Activated CD8-positive, alpha-beta T cell treated with anti-CD3 and anti-CD28 coated beads, Interleukin-2, amount 10 ng/mL, durations not matched to agents 7 days and 5 days (primary cell): ENCODE measurements around the gene TPM1. TPM values are rescaled to one million over a fixed set of nuclear protein-coding genes. Genes with fewer than 3 reads are reported as not detected.

Experiments used
- ATAC-seq: fragments of 150-1000 bp; cut with Tn5 transposase; one replicate; pipeline ENCODE4 v1.10.0; 2021; ENCODE audit warnings: moderate library complexity
- CTCF ChIA-PET: fragments of 350-600 bp; sonication (Branson Sonifier 250); formaldehyde crosslinking; loops from one replicate; lab custom pipeline; 2021; ENCODE audit warnings: antibody characterized with exemption; lab: Charles Lee
- POLR2A ChIA-PET: fragments of 350-600 bp; sonication (Branson Sonifier 250); formaldehyde crosslinking; loops from one replicate; lab custom pipeline; 2021; ENCODE audit warnings: antibody characterized with exemption; lab: Charles Lee
- DNase-seq: peaks from one replicate; pipeline ENCODE4 v3.0.0-alpha.2; 2020
- H3K27ac Mint-ChIP-seq: one replicate; pipeline ENCODE4 v1.8.0; 2021; ENCODE audit warnings: mild to moderate bottlenecking, mixed read lengths
- H3K27me3 Mint-ChIP-seq: one replicate; pipeline ENCODE4 v1.8.0; 2021; ENCODE audit warnings: low read depth, mixed read lengths
- H3K36me3 Mint-ChIP-seq: one replicate; pipeline ENCODE4 v1.8.0; 2021; ENCODE audit warnings: low read depth, mixed read lengths
- H3K4me1 Mint-ChIP-seq: one replicate; pipeline ENCODE4 v1.8.0; 2021; ENCODE audit warnings: low read depth, mixed read lengths
- H3K4me3 Mint-ChIP-seq: one replicate; pipeline ENCODE4 v1.8.0; 2021; ENCODE audit warnings: mild to moderate bottlenecking, mixed read lengths
- H3K9me3 Mint-ChIP-seq: one replicate; pipeline ENCODE4 v1.8.0; 2022; ENCODE audit warnings: mixed read lengths; ENCODE audit not compliant: insufficient read depth
- total RNA-seq, 2 experiments: library from RNA; stranded (reverse); gene quantifications; one replicate each; pipeline ENCODE4 v1.2.3, GENCODE V29; 2021

The TPM1 gene
- total RNA-seq, 2 experiments from 2014 or later: 7.4 to 7.8 TPM

DNA sequence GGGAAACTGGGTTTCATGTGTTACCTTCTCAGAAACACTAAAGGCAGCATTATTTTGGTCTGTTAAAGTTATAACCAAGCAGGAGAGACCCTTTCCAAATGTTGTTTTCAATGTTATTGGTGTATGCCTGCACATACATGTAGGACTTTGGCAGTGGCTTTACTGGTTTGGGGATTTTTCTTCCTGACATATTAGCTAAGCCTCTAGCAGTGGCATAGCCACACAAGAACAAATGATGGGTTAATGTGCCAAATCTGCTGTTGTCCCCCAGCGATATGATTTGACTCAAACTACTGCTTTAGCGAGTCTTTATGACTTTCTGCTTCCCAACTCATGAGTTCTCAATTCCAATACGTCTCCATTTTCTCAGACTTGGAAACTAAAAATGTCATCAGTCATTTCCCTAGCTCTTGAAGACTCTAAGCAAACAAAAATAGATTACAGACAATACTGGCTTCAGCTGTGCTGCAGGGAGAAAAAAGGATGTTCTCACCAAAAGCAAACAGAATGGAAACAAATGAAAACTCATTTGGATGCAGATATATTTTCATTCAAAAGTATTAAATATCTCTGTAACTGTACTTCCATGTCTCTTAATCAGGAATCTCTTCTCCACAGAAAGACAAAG is 29.6 kb downstream of the TPM1 start:
- DNase-seq (no peak), ATAC-seq (no peak)
- no peak overlapping the region for H3K4me3 Mint-ChIP-seq
- H3K4me1 Mint-ChIP-seq: peaks cover 12% of the 10 kb centered on the region
- ChIA-PET CTCF (interaction anchor here (1.1 to 1.5 kb wide), 2 partner anchors 22 to 24 kb away, joined by 4 to 11 read pairs; no protein-coding TSS in a partner anchor), POLR2A (no interaction called here)
- no peaks in the 10 kb centered on the region for H3K36me3 Mint-ChIP-seq
- no peak overlapping the region for H3K27ac Mint-ChIP-seq
- H3K9me3 Mint-ChIP-seq: no peaks in the 10 kb centered on the region
- peaks cover 6% of the 10 kb centered on the region for H3K27me3 Mint-ChIP-seq

GRCh38 chr15:63072809-63073277 is 30.3 kb downstream of the TPM1 start:
- Mint-ChIP-seq H3K9me3 (no peaks in the 10 kb centered on the region), H3K36me3 (no peaks in the 10 kb centered on the region), H3K4me1 (peaks cover 12% of the 10 kb centered on the region), H3K27me3 (peaks cover 9% of the 10 kb centered on the region), H3K4me3 (no peak overlapping the region), H3K27ac (no peak overlapping the region)
- POLR2A ChIA-PET: no interaction called here
- ATAC-seq (no peak), DNase-seq (no peak)
- CTCF ChIA-PET: interaction anchor here (1.1 to 1.5 kb wide), 2 partner anchors 21 to 25 kb away, joined by 4 to 11 read pairs; no protein-coding TSS in a partner anchor

DNA sequence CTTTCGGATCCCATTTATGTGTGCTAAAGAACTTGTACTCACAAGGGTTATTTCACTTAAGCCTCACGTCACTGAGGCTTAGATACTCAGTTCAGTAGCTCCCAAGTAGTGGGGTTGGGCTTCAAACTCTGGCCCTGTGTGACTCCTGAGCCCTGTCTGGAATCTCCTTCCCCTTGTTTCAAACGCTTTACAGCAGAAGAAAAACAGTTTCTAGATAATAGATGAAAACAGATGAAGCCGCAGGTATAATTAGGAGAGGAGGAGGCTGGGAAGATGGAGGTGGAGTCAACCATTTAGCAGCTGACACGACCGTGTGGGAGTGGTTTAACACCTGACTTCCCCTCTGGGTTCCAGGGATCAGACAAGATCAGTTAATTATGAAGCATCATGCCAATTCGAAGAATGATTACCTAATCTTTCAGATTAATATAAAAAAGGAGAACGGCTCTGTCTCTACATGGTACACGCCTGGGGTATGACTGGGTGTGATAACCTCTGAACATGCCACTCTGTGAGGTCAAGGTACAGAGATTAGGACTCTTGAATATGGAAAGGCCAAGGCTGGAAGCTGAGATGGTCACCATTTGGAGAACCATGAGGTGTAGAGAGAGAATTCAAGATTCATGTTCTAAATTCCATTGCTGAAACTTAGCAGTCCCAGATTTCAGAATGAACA is 31.1 kb downstream of the TPM1 start:
- Mint-ChIP-seq H3K9me3 (no peaks in the 10 kb centered on the region), H3K27ac (no peak overlapping the region)
- CTCF ChIA-PET: interaction anchor here (1.5 kb wide), 1 partner anchor 26 kb away, joined by 11 read pairs; no protein-coding TSS in a partner anchor

DNA sequence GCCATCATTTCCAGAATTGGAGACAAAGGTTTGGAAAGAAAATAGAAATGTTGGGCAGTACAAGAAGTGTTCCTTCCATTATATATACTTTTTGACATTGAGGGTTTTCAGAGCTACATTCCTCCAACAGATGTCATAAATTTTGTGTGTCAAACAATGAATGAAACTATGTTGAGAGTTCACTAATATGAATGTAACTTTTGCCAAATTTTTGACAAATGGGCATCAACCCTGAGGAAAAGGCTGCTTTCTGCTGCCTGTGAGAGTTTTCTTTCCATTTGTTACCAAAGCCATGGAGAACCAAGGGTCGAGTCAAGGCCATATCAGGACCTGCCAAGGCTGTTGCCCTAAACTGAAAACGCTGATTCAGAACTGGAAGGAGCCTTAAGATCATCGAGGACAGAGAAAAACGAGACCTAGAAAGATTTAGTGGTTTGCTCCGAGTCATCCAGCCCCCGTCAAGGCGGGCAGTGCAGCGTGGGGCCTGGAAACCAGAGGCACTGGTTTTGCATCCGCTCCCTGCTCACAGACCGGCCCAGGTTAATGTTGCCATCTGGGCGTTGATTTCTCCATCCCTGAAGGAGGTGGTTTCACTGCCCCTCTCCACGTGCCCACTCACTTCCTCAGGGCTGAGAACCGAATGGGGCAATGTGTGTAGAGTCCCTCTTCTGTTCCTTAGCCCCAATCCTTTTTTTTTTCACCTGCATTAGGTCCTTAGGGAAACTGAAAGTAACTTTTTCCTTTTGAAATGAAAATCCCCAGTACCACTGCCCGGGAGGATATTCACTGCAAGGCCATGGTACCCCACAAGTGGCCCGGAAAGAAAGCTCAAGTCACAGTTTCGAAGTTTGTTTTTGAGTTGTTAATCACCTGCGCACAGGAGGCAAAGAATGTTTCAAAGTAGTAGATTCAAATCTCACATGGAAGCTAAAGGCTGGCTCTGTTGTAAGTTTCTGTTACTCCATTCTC is 32.8 kb downstream of the TPM1 start:
- CTCF ChIA-PET: interaction anchor here (0.7 to 1.9 kb wide), 3 partner anchors 19 to 141 kb away, joined by 3 to 6 read pairs (median 5); no protein-coding TSS in a partner anchor
- Mint-ChIP-seq H3K27me3 (peaks cover 14% of the 10 kb centered on the region), H3K27ac (peak overlapping the region; percentile 23), H3K9me3 (no peaks in the 10 kb centered on the region), H3K36me3 (no peaks in the 10 kb centered on the region), H3K4me3 (no peak overlapping the region), H3K4me1 (peaks cover 12% of the 10 kb centered on the region)
- ATAC-seq: no peak
- DNase-seq: no peak
- POLR2A ChIA-PET: no interaction called here

More for the DNA sequence above, 31.1 kb downstream of the TPM1 start:
- no peak overlapping the region for H3K4me3 Mint-ChIP-seq
- H3K27me3 Mint-ChIP-seq: peaks cover 10% of the 10 kb centered on the region
- POLR2A ChIA-PET: no interaction called here
- ATAC-seq (no peak), DNase-seq (no peak)
- no peaks in the 10 kb centered on the region for H3K36me3 Mint-ChIP-seq
- H3K4me1 Mint-ChIP-seq: peaks cover 12% of the 10 kb centered on the region

DNA sequence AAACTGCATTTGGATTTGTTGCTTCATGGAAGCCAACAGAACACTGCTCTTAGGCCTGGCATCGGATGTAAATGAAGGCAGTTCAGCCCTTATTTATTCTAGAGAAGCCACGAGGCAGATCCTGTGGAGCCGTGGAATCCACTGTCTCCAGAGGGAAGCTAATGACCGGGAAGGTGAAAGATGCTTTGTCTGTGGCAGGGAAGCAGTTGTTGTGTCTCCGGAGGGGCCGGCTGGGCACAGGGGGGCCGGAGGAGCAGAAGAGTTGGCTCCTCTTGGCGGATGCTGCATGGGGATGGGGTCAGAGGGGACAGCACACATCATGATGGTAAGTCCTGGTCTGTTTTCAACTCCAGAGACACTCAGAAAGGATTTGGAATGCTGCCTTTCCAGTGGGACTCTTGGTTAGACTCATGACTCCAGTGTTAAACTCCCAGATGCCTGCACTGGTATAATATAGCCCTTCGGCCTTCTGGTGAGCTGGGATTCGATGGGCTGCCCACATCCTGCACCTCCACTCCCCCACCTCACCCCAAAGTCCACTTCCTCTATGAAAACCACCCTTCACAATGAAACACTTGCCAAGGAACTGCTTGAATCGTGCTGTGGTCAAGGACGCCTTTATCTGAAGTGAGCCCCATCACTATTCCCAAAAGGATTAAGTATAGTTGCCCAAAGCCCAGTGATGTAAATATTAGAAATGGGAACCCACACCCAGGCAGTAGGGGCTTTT is 33.6 kb downstream of the TPM1 start:
- Mint-ChIP-seq H3K27ac (no peak overlapping the region), H3K4me3 (no peak overlapping the region), H3K27me3 (peaks cover 14% of the 10 kb centered on the region), H3K4me1 (peaks cover 12% of the 10 kb centered on the region), H3K36me3 (no peaks in the 10 kb centered on the region), H3K9me3 (no peaks in the 10 kb centered on the region)
- DNase-seq (no peak), ATAC-seq (no peak)
- POLR2A ChIA-PET: no interaction called here
- CTCF ChIA-PET: interaction anchor here (1.3 to 1.9 kb wide), 2 partner anchors 18 to 29 kb away, joined by 3 to 6 read pairs; no protein-coding TSS in a partner anchor

DNA sequence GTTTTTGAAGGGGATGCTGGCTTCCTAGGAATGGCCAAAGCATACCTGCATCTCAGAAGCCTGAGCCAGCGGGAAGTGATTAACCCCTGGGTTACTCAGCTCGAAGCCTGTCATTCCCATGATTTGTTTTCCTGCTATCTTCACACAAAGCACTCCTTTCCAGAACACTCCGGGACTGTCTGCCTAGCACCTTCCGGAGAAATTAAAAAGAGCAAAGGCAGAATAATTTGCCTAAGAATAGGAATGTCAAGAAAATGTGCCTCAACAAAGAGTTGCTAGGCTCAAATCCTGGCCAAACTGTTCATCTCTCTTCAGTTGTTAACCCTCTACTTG is 34.1 kb downstream of the TPM1 start:
- no peak overlapping the region for H3K27ac Mint-ChIP-seq

DNA sequence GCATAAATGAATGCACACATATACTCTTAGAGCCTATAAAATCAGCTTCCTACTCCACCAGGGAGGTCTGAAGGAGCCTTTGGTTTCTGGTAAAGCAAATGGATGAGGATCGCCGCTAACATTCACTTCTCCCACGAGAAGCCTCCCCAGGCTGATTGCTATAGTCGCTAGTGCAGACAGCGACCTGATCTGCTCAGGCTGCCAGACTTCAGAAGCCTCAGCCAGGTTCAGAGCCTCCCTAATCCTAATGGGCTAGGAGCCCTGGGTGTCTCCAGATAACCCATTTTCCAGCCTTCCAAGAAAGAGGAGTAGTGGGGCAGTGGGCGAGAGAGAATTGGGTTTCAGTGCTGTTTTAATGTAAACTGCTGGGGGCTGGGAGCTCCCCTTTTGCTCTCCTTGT is 35.4 kb downstream of the TPM1 start:
- Mint-ChIP-seq H3K27me3 (peaks cover 14% of the 10 kb centered on the region), H3K36me3 (no peaks in the 10 kb centered on the region), H3K4me1 (peaks cover 12% of the 10 kb centered on the region), H3K9me3 (no peaks in the 10 kb centered on the region), H3K27ac (no peak overlapping the region), H3K4me3 (no peak overlapping the region)
- no peak for DNase-seq
- CTCF ChIA-PET: interaction anchor here (1.0 kb wide), 2 partner anchors 30 to 39 kb away, joined by 3 to 4 read pairs; no protein-coding TSS in a partner anchor
- no peak for ATAC-seq
- POLR2A ChIA-PET: no interaction called here

More for the DNA sequence above, 34.1 kb downstream of the TPM1 start:
- ChIA-PET CTCF (interaction anchor here (1.3 kb wide), 1 partner anchor 18 kb away, joined by 3 read pairs; no protein-coding TSS in a partner anchor), POLR2A (no interaction called here)
- Mint-ChIP-seq H3K36me3 (no peaks in the 10 kb centered on the region), H3K27me3 (peaks cover 14% of the 10 kb centered on the region), H3K4me1 (peaks cover 12% of the 10 kb centered on the region), H3K4me3 (no peak overlapping the region), H3K9me3 (no peaks in the 10 kb centered on the region)
- DNase-seq (no peak), ATAC-seq (no peak)

DNA sequence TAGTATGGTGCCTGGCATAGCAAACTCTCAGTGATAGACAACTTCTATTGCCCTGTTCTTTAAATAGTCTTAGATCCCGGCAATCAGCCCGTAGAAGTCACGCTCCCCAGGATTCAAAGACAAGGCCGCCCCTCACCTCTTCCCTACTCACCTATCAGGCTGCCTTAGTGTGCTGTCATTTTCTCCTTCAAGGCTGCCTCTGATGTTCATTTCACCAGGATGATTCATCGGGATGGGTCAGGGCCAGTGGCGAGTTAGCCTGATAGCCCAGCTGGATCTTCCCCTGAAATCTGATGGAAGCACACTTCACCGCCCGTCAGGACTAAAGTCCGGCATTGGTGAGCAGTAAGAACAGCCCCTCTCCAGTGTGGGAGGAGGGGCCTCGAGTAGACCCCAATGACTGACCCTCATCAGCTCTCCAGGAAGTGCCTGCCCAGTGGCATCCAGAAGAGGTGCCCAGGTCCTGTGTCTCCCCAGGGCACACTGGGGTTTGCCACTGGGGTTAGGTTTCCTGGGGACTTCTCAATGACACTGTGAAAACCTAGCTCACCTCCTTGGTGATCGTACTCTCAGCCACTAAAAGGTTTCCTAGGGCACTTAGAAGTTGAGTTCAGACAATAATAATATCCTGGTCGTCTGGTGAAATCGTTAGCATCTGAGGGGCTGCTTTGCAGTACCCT is 37.5 kb downstream of the TPM1 start:
- ChIA-PET POLR2A (no interaction called here), CTCF (no interaction called here)
- no peaks in the 10 kb centered on the region for H3K36me3 Mint-ChIP-seq
- peaks cover 12% of the 10 kb centered on the region for H3K4me1 Mint-ChIP-seq
- no peaks in the 10 kb centered on the region for H3K9me3 Mint-ChIP-seq
- no peak for ATAC-seq
- no peak overlapping the region for H3K27ac Mint-ChIP-seq
- no peak overlapping the region for H3K4me3 Mint-ChIP-seq
- DNase-seq: no peak
- peaks cover 8% of the 10 kb centered on the region for H3K27me3 Mint-ChIP-seq

DNA sequence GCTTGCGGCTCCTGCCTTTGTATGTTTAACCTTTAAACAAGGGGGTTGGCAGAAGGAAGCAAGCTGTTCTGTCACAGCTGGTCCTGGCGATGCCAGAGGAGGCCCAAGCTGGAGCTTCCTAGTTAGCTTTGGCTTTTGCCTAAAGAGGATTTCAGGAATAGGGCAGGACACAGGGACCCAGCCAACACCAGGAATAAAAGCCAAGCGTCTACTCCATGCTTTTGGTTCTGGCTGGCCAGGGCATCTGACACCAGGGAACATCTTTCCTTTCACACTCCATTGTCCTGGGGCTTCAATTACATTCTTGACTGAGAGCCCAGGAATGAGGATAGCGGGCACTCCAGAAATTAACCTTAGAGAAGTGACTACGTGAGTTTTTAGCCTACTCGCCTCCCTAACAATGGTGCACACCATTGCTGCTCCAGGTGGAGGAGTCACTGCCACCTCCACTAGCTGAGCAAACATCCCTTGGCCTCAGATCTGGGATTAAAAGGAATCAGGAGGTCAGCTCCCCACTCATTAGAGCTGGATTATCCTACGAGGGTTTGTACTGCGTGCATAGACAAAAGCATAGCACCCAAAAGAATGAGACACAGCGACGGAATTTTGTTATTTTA is 38.2 kb downstream of the TPM1 start:
- Mint-ChIP-seq H3K9me3 (no peaks in the 10 kb centered on the region), H3K27ac (no peak overlapping the region), H3K4me3 (no peak overlapping the region), H3K4me1 (peaks cover 12% of the 10 kb centered on the region), H3K36me3 (no peaks in the 10 kb centered on the region), H3K27me3 (peaks cover 8% of the 10 kb centered on the region)
- POLR2A ChIA-PET: no interaction called here
- DNase-seq (no peak), ATAC-seq (no peak)
- CTCF ChIA-PET: interaction anchor here (1.1 kb wide), 1 partner anchor 14 kb away, joined by 3 read pairs; no protein-coding TSS in a partner anchor

GRCh38 chr15:63082366-63082765 is 39.8 kb downstream of the TPM1 start:
- H3K9me3 Mint-ChIP-seq: no peaks in the 10 kb centered on the region
- H3K27ac Mint-ChIP-seq: no peak overlapping the region
- H3K36me3 Mint-ChIP-seq: no peaks in the 10 kb centered on the region
- DNase-seq: no peak
- peaks cover 8% of the 10 kb centered on the region for H3K27me3 Mint-ChIP-seq
- ChIA-PET CTCF (no interaction called here), POLR2A (no interaction called here)
- H3K4me3 Mint-ChIP-seq: no peak overlapping the region
- no peaks in the 10 kb centered on the region for H3K4me1 Mint-ChIP-seq
- ATAC-seq: no peak
